Stimulated activated CD8-positive, alpha-beta memory T cell treated with anti-CD3 and anti-CD28 coated beads, Interleukin-15, amount 100 ng/mL, for 4 hours (primary cell): ENCODE measurements around the gene TICAM1.
A peak's percentile ranks its signal among the peaks of the same experiment; 100 is the strongest.
"Not testable (repeated sequence)": the region's sequence is repeated elsewhere in the genome, so short reads cannot be mapped to it uniquely, and the experiment has no call there.

Experiments
- DNase-seq, 2 donors: peaks; one replicate each; pipeline ENCODE4 v3.0.0-alpha.2; 2020; ENCODE audit warnings: low read depth in 2 of 2

TICAM1 gene

GRCh38 chr19:4844348-4845179 is 13.1 kb upstream of the TICAM1 start:
- no peak for DNase-seq

GRCh38 chr19:4843647-4843965 is 12.1 kb upstream of the TICAM1 start:
- DNase-seq = no peak

GRCh38 chr19:4839192-4839591 is 7.7 kb upstream of the TICAM1 start:
- no peak for DNase-seq

DNA sequence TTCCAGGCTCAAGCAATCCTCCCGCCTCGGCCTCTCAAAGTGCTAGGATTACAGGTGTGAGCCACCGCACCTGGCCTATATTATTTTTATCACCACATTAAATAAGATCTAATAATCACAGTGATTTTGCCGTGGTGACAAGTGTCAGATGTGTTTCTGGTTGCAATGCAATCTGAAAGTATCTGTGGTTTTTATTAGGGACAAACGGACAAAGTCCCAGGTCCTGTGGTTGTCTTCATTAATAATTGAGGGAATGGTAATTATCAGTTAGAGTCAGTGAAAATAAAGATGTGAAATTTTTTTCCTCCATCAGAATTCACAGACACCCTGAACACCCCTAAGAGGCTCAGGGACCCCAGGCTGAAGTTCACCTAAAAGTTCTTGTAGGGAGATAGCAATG is 1.3 kb upstream of the TICAM1 start:
- no peak for DNase-seq

DNA sequence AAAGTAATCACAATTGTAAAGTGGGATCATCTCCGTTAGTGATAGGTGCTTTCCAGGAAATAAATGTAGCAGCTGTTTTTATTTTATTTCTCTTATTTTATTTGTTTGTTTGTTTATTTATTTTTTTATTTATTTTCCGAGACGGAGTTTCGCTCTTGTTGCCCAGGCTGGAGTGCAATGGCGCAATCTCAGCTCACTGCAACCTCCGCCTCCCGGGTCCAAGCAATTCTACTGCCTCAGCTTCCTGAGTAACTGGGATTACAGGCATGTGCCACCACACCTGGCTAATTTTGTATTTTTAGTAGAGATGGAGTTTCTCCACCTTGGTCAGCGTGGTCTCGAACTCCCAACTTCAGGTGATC is 448 bp upstream of the TICAM1 start:
- DNase-seq = not testable (repeated sequence)

GRCh38 chr19:4830768-4831265 is 695 bp downstream of the TICAM1 start:
- DNase-seq = no peak

DNA sequence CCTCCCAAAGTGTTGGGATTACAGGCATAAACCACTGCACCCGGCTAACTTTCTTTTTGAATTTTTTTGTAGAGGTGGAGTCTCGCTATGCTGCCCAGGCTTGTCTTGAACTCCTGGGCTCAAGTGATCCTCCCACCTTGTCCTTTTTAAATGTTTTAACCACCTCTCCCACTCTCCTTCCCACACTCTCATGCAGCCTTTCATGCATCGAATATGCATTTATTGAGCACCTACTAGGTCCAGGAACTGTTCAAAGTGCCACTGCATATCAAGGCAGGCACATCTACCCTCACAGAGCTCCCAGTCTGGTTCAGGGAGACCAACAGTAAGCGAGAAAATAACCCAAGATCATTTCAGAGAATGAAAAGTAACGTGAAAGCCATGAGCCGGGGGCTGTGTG is 1.2 kb downstream of the TICAM1 start:
- DNase-seq = no peak

GRCh38 chr19:4829001-4829712 is 2.4 kb downstream of the TICAM1 start:
- no peak for DNase-seq

DNA sequence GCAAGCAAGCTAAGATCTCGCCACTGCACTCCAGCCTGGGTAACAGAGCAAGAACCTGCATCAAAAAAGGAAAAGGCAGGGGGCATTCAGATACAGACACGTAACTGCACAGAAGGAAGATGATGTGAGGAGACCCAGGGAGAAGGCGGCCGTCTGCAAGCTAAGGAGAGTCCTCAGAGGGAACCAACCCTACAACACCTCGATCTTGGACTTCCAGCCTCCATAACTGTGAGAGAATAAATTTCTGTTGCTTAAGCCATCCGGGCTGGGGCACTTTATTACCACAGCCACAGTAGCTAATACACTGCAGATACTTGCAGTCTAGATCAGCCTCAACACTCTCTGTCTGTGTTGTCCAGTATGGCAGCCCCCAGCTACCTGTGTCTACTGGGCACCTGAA is 7.9 kb downstream of the TICAM1 start:
- no peak for DNase-seq

DNA sequence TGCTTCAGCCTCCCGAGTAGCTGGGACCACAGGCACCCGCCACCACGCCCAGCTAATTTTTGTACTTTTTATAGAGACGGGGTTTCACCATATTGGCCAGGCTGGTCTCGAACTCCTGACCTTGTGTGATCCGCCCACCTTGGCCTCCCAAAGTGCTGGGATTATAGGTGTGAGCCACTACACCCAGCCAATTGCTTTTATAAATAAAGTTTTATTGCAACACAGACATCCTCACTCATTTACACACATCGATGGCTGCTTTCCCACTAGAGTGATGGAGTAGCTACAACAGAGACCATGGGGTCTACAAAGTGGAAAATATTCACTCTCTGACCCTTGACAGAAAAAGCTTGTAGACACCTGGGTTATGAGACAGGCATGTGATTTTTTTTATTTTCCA is 9.2 kb downstream of the TICAM1 start:
- not testable (repeated sequence) for DNase-seq

DNA sequence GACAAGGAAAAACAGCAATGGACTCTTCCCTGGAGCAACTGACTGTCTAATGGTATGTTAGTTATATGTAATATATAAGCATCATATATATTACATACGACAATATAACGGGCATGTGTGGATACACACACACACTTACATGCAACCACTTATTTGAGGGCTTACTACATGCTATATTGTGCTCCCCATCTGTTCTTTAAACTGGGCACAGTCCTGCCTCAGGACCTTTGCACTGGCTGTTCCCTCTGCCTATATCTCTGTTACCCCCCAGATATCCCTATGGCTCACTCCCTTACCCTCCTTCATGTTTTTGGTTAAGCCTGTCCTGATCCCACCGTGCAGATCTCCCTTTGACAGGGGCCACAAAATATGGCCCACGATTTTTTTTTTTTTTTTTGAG is 10.2 kb downstream of the TICAM1 start:
- no peak for DNase-seq

- no peak for DNase-seq
These were observed 13.8 kb downstream of the TICAM1 start for GRCh38 chr19:4817467-4818277.

- DNase-seq = no peak
These were observed 14.6 kb downstream of the TICAM1 start for GRCh38 chr19:4816950-4817278.

GRCh38 chr19:4816202-4816949 is 15.1 kb downstream of the TICAM1 start:
- no peak for DNase-seq

GRCh38 chr19:4815426-4816201 is 15.9 kb downstream of the TICAM1 start:
- DNase-seq = peak; percentile 32 to 57

- DNase-seq = no peak
These were observed 16.7 kb downstream of the TICAM1 start for GRCh38 chr19:4814625-4815425.

GRCh38 chr19:4811328-4812131 is 20.0 kb downstream of the TICAM1 start:
- peak; percentile 62 to 70 for DNase-seq

DNA sequence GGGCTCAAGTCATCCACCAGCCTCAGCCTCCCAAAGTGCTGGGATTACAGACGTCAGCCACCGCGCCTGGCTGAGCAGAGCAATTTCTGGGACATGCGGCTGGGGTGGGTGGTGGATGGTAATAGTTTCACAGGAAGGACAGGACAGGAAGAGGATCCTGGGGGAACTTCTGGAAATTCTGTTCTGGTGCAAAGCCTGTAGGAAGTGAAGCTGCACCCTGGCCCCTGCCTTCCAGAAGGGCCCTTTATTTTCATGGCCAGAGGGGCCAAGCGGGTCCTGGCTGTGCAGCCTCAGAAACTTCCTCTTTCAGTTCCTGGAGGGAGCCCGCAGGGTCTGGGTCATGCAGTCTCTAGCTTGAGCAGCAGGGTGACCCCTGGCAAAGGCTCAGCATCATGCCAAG is 24.3 kb downstream of the TICAM1 start:
- no peak for DNase-seq

- DNase-seq = no peak
These were observed 25.1 kb downstream of the TICAM1 start for GRCh38 chr19:4806384-4806783.
